Measurements from ENCODE around the gene WHRN. TPM values are rescaled to one million over a fixed set of nuclear protein-coding genes. Genes with fewer than 3 reads are reported as not detected.

WHRN gene
- polyA plus RNA-seq, 1 donor (not counting 4 experiments of a cell fraction or from before 2014, with no cell fraction given), result 1.2 TPM

DNA sequence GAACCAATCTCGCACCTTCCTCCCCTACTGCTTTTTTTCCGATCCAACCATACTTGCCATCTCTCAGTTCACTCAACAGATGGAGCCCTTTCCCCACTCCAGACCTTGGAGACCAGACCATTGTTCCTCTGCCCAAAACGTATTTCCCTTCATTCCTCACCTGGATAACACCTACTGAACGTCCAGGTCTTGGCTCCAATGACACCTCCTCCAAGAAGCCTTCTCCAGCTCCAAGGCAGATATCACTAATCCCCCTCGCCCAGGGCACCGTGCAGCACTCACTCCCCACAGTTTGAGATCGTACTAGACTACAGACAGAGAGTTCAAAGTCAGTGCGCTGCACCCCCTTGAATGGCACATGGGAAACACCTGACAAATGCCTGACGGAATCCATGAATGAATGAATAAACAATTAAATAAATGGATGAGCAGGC lies 70.4 kb downstream of the WHRN start:
- no peaks in the 10 kb centered on the region for H3K9me3 ChIP-seq (ENCODE audit: control insufficient read depth, low read depth, low read length)
- H3K36me3 ChIP-seq (ENCODE audit: control insufficient read depth in 2 of 2, extremely low read depth in 1 of 2, insufficient read depth in 2 of 2, low read length in 2 of 2), result no peaks in the 10 kb centered on the region
- H3K27me3 ChIP-seq (ENCODE audit: control insufficient read depth, extremely low read depth, insufficient read depth, low read length), result no peaks in the 10 kb centered on the region
- H4K20me1 ChIP-seq (ENCODE audit: control insufficient read depth, extremely low read depth, insufficient read depth, low read length), result no peaks in the 10 kb centered on the region
- no peak overlapping the region for H3K4me2 ChIP-seq (ENCODE audit: control insufficient read depth, extremely low read depth, insufficient read depth, low read depth, low read length)
- no peak overlapping the region for H3K27ac ChIP-seq (ENCODE audit: control insufficient read depth, insufficient read depth, low read length)
- FAIRE-seq (no peak), DNase-seq (ENCODE audit: low read depth, low spot score) (no peak)
- H2AFZ ChIP-seq (ENCODE audit: control insufficient read depth, low read length), result no peak overlapping the region
- no peaks in the 10 kb centered on the region for H3K79me2 ChIP-seq (ENCODE audit: control insufficient read depth, insufficient read depth, low read length)
- no peaks in the 10 kb centered on the region for H3K9me1 ChIP-seq (ENCODE audit: control insufficient read depth, extremely low read depth, insufficient read depth, low read length)
- H3K4me3 ChIP-seq (ENCODE audit: control insufficient read depth in 2 of 3, extremely low read depth in 1 of 3, insufficient read depth in 2 of 3, low read depth in 1 of 3, low read length in 3 of 3), result no peak overlapping the region
- dilution Hi-C loops (cut with MboI; ENCODE audit: extremely low pct_ligation_motif_present, low sequenced_read_pairs), result no loop called here
- TF ChIP-seq, protein P1, sequence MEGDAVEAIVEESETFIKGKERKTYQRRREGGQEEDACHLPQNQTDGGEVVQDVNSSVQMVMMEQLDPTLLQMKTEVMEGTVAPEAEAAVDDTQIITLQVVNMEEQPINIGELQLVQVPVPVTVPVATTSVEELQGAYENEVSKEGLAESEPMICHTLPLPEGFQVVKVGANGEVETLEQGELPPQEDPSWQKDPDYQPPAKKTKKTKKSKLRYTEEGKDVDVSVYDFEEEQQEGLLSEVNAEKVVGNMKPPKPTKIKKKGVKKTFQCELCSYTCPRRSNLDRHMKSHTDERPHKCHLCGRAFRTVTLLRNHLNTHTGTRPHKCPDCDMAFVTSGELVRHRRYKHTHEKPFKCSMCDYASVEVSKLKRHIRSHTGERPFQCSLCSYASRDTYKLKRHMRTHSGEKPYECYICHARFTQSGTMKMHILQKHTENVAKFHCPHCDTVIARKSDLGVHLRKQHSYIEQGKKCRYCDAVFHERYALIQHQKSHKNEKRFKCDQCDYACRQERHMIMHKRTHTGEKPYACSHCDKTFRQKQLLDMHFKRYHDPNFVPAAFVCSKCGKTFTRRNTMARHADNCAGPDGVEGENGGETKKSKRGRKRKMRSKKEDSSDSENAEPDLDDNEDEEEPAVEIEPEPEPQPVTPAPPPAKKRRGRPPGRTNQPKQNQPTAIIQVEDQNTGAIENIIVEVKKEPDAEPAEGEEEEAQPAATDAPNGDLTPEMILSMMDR (optimal IDR thresholded peaks at IDR 0.05 in 1 of 3, IDR thresholded peaks at IDR 0.05 in 1 of 3, conservative IDR thresholded peaks at IDR 0.05 in 1 of 3; ENCODE audit: extremely low read depth in 1 of 3, insufficient read depth in 2 of 3, low read length in 3 of 3), result peak; percentile 76 to 91 (median 86)
- no peak for TF ChIP-seq EZH2 (IDR thresholded peaks at IDR 0.05; ENCODE audit: low read length)
- no peaks in the 10 kb centered on the region for H3K4me1 ChIP-seq (ENCODE audit: control insufficient read depth, extremely low read depth, insufficient read depth, low read length)
- no peak overlapping the region for H3K9ac ChIP-seq (ENCODE audit: control insufficient read depth, extremely low read depth, insufficient read depth, low read length)

DNA sequence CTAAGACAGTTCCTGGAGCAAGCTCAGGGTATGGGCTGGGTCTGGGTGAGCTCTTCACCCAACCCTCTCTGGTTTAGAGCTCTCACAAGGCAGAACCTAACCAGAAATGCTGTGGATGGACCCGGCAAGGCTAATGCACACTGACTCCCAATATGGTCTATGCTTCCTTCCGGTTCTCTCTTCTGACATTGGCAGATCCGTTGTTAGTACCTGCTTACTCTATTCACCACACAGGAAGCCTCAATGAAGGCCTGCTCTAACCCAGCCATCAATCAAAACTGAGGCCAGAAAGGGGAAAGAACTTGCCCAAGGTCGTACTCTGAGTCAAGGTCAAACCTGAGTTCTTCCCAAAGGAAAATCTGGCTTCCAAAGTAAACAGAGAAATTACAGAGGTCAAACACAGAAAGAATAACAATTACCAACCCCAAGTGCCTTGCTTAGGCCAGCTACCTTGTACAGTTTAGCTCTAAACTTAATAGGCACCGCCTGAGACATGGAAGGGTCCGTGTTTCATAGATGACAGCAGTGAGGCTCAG lies 71.5 kb downstream of the WHRN start:
- H3K4me1 ChIP-seq (ENCODE audit: control insufficient read depth, extremely low read depth, insufficient read depth, low read length), result no peaks in the 10 kb centered on the region
- H3K27ac ChIP-seq (ENCODE audit: control insufficient read depth, insufficient read depth, low read length), result no peak overlapping the region
- no peaks in the 10 kb centered on the region for H4K20me1 ChIP-seq (ENCODE audit: control insufficient read depth, extremely low read depth, insufficient read depth, low read length)
- dilution Hi-C loops (cut with MboI; ENCODE audit: extremely low pct_ligation_motif_present, low sequenced_read_pairs), result no loop called here
- TF ChIP-seq EZH2 (IDR thresholded peaks at IDR 0.05; ENCODE audit: low read length), result no peak
- TF ChIP-seq, protein P1 (optimal IDR thresholded peaks at IDR 0.05 in 1 of 3, IDR thresholded peaks at IDR 0.05 in 1 of 3, conservative IDR thresholded peaks at IDR 0.05 in 1 of 3; ENCODE audit: extremely low read depth in 1 of 3, insufficient read depth in 2 of 3, low read length in 3 of 3), result no peak
- H2AFZ ChIP-seq (ENCODE audit: control insufficient read depth, low read length), result no peak overlapping the region
- FAIRE-seq (no peak), DNase-seq (ENCODE audit: low read depth, low spot score) (no peak)
- H3K9me3 ChIP-seq (ENCODE audit: control insufficient read depth, low read depth, low read length), result no peaks in the 10 kb centered on the region
- no peaks in the 10 kb centered on the region for H3K36me3 ChIP-seq (ENCODE audit: control insufficient read depth in 2 of 2, extremely low read depth in 1 of 2, insufficient read depth in 2 of 2, low read length in 2 of 2)
- no peaks in the 10 kb centered on the region for H3K9me1 ChIP-seq (ENCODE audit: control insufficient read depth, extremely low read depth, insufficient read depth, low read length)
- no peak overlapping the region for H3K9ac ChIP-seq (ENCODE audit: control insufficient read depth, extremely low read depth, insufficient read depth, low read length)
- no peaks in the 10 kb centered on the region for H3K79me2 ChIP-seq (ENCODE audit: control insufficient read depth, insufficient read depth, low read length)
- H3K4me2 ChIP-seq (ENCODE audit: control insufficient read depth, extremely low read depth, insufficient read depth, low read depth, low read length), result no peak overlapping the region
- H3K27me3 ChIP-seq (ENCODE audit: control insufficient read depth, extremely low read depth, insufficient read depth, low read length), result no peaks in the 10 kb centered on the region
- H3K4me3 ChIP-seq (ENCODE audit: control insufficient read depth in 2 of 3, extremely low read depth in 1 of 3, insufficient read depth in 2 of 3, low read depth in 1 of 3, low read length in 3 of 3), result no peak overlapping the region

Data from keratinocyte (primary cell).